HCT116 (cell line): ENCODE results near the gene EPSTI1. TPM values are rescaled to one million over a fixed set of nuclear protein-coding genes. Genes with fewer than 3 reads are reported as not detected.

Experiments
- ATAC-seq: fragments of 200-7000 bp; cut with Tn5 transposase; 2 replicates; pipeline ENCODE4 v1.9.1; 2020; ENCODE audit warnings: mild to moderate bottlenecking, moderate library complexity
- BruUV-seq: library from RNA; stranded (reverse); fragments of 400-500 nt; replicated peaks from 2 replicates; lab custom pipeline; 2021; lab: Mats Ljungman, UMichigan
- CTCF ChIA-PET: fragments of 300-600 bp; sonication (Branson Sonifier 250); formaldehyde crosslinking; loops from one replicate; lab custom pipeline; 2021; ENCODE audit warnings: antibody characterized with exemption; lab: Charles Lee
- POLR2A ChIA-PET: fragments of 300-600, 350-600 bp; sonication (Branson Sonifier 250); formaldehyde crosslinking; loops from one replicate; lab custom pipeline; 2021; ENCODE audit warnings: antibody characterized with exemption; lab: Charles Lee
- RAD21 ChIA-PET, 2 experiments: fragments of 300-600 bp; sonication (Branson Sonifier 250); formaldehyde crosslinking; loops; one replicate each; lab custom pipeline; 2023; ENCODE audit warnings: low total read pairs in 2 of 2; ENCODE audit not compliant: uncharacterized antibody in 2 of 2, unreplicated experiment in 2 of 2, low non-redundant PET in 1 of 2; lab: Charles Lee
- DNase-seq: peaks from one replicate; pipeline ENCODE4 v3.0.0-alpha.2; 2010; ENCODE audit warnings: low read depth, low spot score
- H2AFZ ChIP-seq: fragments of 200-600 bp; shearing (Covaris generic), sonication (generic); 2 replicates; pipeline ENCODE4 v1.6.1; 2017; ENCODE audit warnings: low read depth, mixed run types, mixed read lengths, antibody characterized with exemption, low read length; ENCODE audit not compliant: poor library complexity, severe bottlenecking
- H3K27ac ChIP-seq: 2 replicates; pipeline ENCODE4 v1.5.1; 2012; ENCODE audit warnings: low read depth, low read length
- H3K27me3 ChIP-seq: fragments of 200-600 bp; sonication (generic); 2 replicates; pipeline ENCODE4 v1.6.1; 2016; ENCODE audit warnings: mixed run types, low read length, mixed read lengths; ENCODE audit not compliant: insufficient read depth
- H3K36me3 ChIP-seq, 2 experiments: fragments of 200-500 bp in 1 of 2; fragments of 200-600 bp in 1 of 2; sonication (Bioruptor generic) in 1 of 2; sonication (generic) in 1 of 2; 2 replicates each; pipeline versions ENCODE4 v1.5.1 to v1.6.1; 2014 to 2016; ENCODE audit warnings: low read length in 2 of 2, inconsistent platforms in 1 of 2, mixed read lengths in 1 of 2, mixed run types in 1 of 2; ENCODE audit not compliant: insufficient read depth in 2 of 2, control insufficient read depth in 1 of 2
- H3K4me1 ChIP-seq, 2 experiments: fragments of 200-600 bp in 1 of 2; sonication (generic) in 1 of 2; 2 replicates each; pipeline versions ENCODE4 v1.5.1 to v1.6.1; 2012 to 2017; ENCODE audit warnings: low read length in 2 of 2, inconsistent platforms in 1 of 2, mild to moderate bottlenecking in 1 of 2, mixed read lengths in 1 of 2, mixed run types in 1 of 2, moderate library complexity in 1 of 2; ENCODE audit not compliant: insufficient read depth in 2 of 2, control insufficient read depth in 1 of 2
- H3K4me2 ChIP-seq: fragments of 200-600 bp; sonication (generic); 2 replicates; pipeline ENCODE4 v1.6.1; 2017; ENCODE audit warnings: mixed run types, low read length, mixed read lengths
- H3K4me3 ChIP-seq, 2 experiments: fragments of 200-600 bp in 1 of 2; sonication (generic) in 1 of 2; replicated peaks in 1 of 2; 2 replicates each; pipeline ENCODE4 v1.5.1; 2011 to 2016; ENCODE audit warnings: low read length in 2 of 2, control low read depth in 1 of 2, low read depth in 1 of 2, mild to moderate bottlenecking in 1 of 2, mixed read lengths in 1 of 2, mixed run types in 1 of 2
- H3K79me2 ChIP-seq: fragments of 200-600 bp; sonication (generic); 2 replicates; pipeline ENCODE4 v1.6.1; 2017; ENCODE audit warnings: mild to moderate bottlenecking, mixed run types, low read length, moderate library complexity, mixed read lengths; ENCODE audit not compliant: insufficient read depth
- H3K9ac ChIP-seq: fragments of 200-600 bp; sonication (generic); 2 replicates; pipeline ENCODE4 v1.6.1; 2016; ENCODE audit warnings: low read length, mixed read lengths
- H3K9me2 ChIP-seq: fragments of 200-600 bp; sonication (generic), shearing (Covaris generic); 2 replicates; pipeline ENCODE4 v1.6.1; 2017; ENCODE audit warnings: mixed run types, mild to moderate bottlenecking, moderate library complexity; ENCODE audit not compliant: insufficient read depth
- H3K9me3 ChIP-seq, 2 experiments: fragments of 200-500 bp in 1 of 2; fragments of 200-600 bp in 1 of 2; sonication (Bioruptor generic) in 1 of 2; sonication (generic) in 1 of 2; 2 replicates each; pipeline ENCODE4 v1.6.1; 2014 to 2017; ENCODE audit warnings: low read length in 2 of 2, mixed read lengths in 2 of 2, inconsistent platforms in 1 of 2, low read depth in 1 of 2, mild to moderate bottlenecking in 1 of 2, mixed run types in 1 of 2, moderate library complexity in 1 of 2; ENCODE audit not compliant: control insufficient read depth in 1 of 2, insufficient read depth in 1 of 2
- H4K20me1 ChIP-seq: fragments of 200-600 bp; sonication (generic), shearing (Covaris generic); 2 replicates; pipeline ENCODE4 v1.6.1; 2017; ENCODE audit warnings: mixed run types, mild to moderate bottlenecking, moderate library complexity; ENCODE audit not compliant: insufficient read depth
- CEBPB ChIP-seq: IDR thresholded peaks from 2 replicates; pipeline ENCODE4 v1.6.1; 2012; ENCODE audit warnings: low read depth
- CTCF ChIP-seq, 3 experiments: fragments of 200-600 bp in 1 of 3; sonication (generic) in 1 of 3; IDR thresholded peaks in 2 of 3; conservative IDR thresholded peaks in 1 of 3; 2 replicates each; pipeline ENCODE4 v1.5.1; 2012 to 2017; ENCODE audit warnings: low read depth in 2 of 3, low read length in 2 of 3, antibody characterized with exemption in 1 of 3, borderline replicate concordance in 1 of 3, control low read depth in 1 of 3, mild to moderate bottlenecking in 1 of 3, mixed read lengths in 1 of 3, mixed run types in 1 of 3, moderate library complexity in 1 of 3; ENCODE audit not compliant: insufficient read depth in 1 of 3
- EGR1 ChIP-seq: IDR thresholded peaks from 2 replicates; pipeline ENCODE4 v1.6.1; 2012; ENCODE audit warnings: low read depth
- ELF1 ChIP-seq: IDR thresholded peaks from 2 replicates; pipeline ENCODE4 v1.6.1; 2012; ENCODE audit warnings: low read depth, borderline replicate concordance
- EZH2phosphoT487 ChIP-seq: fragments of 200-600 bp; IDR thresholded peaks from 2 replicates; pipeline ENCODE4 v1.6.1; 2018; ENCODE audit warnings: antibody characterized with exemption, borderline replicate concordance
- FOSL1 ChIP-seq: IDR thresholded peaks from 2 replicates; pipeline ENCODE4 v1.6.1; 2012; ENCODE audit warnings: low read depth
- JUND ChIP-seq: IDR thresholded peaks from 2 replicates; pipeline ENCODE4 v1.6.1; 2012
- MAX ChIP-seq: IDR thresholded peaks from 2 replicates; pipeline ENCODE4 v1.6.1; 2012
- POLR2A ChIP-seq: IDR thresholded peaks from 2 replicates; pipeline ENCODE4 v1.7.0; 2011; ENCODE audit warnings: borderline replicate concordance; ENCODE audit not compliant: insufficient read depth, insufficient read length; ENCODE audit errors: extremely low read depth
- POLR2AphosphoS5 ChIP-seq: IDR thresholded peaks from 2 replicates; pipeline ENCODE4 v1.6.1; 2011; ENCODE audit warnings: mild to moderate bottlenecking, low read depth, low read length, moderate library complexity
- RAD21 ChIP-seq: IDR thresholded peaks from 2 replicates; pipeline ENCODE4 v1.6.1; 2012; ENCODE audit warnings: low read depth, mild to moderate bottlenecking
- SIN3A ChIP-seq: IDR thresholded peaks from 2 replicates; pipeline ENCODE4 v1.6.1; 2012; ENCODE audit warnings: low read depth
- SP1 ChIP-seq: IDR thresholded peaks from 2 replicates; pipeline ENCODE4 v1.6.1; 2012; ENCODE audit warnings: low read depth
- ZBTB33 ChIP-seq: IDR thresholded peaks from 2 replicates; pipeline ENCODE4 v1.6.1; 2011; ENCODE audit warnings: mild to moderate bottlenecking, low read length, moderate library complexity; ENCODE audit not compliant: insufficient replicate concordance; ENCODE audit errors: extremely low read depth
- ZFX ChIP-seq: fragments of 450-650 bp; IDR thresholded peaks from 2 replicates; pipeline ENCODE4 v1.6.1; 2017
- intact Hi-C: fragments of 100-400 bp; cut with micrococcal nuclease; formaldehyde crosslinking; loops from 2 replicates; pipeline ENCODE4 v1.10.0; 2022
- total RNA-seq: library from RNA; stranded (reverse); gene quantifications from one replicate; pipeline ENCODE4 v1.2.1, GENCODE V29; 2021; ENCODE audit not compliant: unreplicated experiment

EPSTI1 gene
- total RNA-seq, 1 experiment from 2014 or later, result 0.69 TPM

GRCh38 chr13:42893214-42893671, 98.8 kb downstream of the EPSTI1 start:
- RAD21 ChIA-PET, result no interaction called here
- DNase-seq, result no peak
- no TSS peak for BruUV-seq

GRCh38 chr13:42892760-42893159, 99.3 kb downstream of the EPSTI1 start:
- no peaks in the 10 kb centered on the region for H3K36me3 ChIP-seq
- no peaks in the 10 kb centered on the region; a peak in 1 of 4 replicates for H3K4me1 ChIP-seq
- H3K4me2 ChIP-seq, result no peak overlapping the region
- RAD21 ChIA-PET, result no interaction called here
- DNase-seq, result no peak
- POLR2A ChIA-PET, result no interaction called here
- H3K27me3 ChIP-seq, result peaks cover 4% of the 10 kb centered on the region
- H4K20me1 ChIP-seq, result no peaks in the 10 kb centered on the region
- no peak overlapping the region for H2AFZ ChIP-seq
- TF ChIP-seq CEBPB, result no peak
- no peak for TF ChIP-seq EGR1
- no peak for TF ChIP-seq SIN3A
- no peak for TF ChIP-seq ZBTB33
- no peak for TF ChIP-seq CTCF (IDR thresholded peaks at IDR 0.05 in 2 of 3, conservative IDR thresholded peaks at IDR 0.05 in 1 of 3; ENCODE audit: borderline replicate concordance in 1 of 3, insufficient read depth in 1 of 3, low read depth in 2 of 3, low read length in 2 of 3)
- TF ChIP-seq FOSL1, result no peak
- no peak for TF ChIP-seq RAD21
- ATAC-seq, result no peak
- no peaks in the 10 kb centered on the region for H3K79me2 ChIP-seq
- no peak overlapping the region for H3K9ac ChIP-seq
- intact Hi-C loops, result no loop called here
- no peak overlapping the region for H3K4me3 ChIP-seq
- H3K27ac ChIP-seq, result no peak overlapping the region
- BruUV-seq, result no TSS peak
- no peaks in the 10 kb centered on the region for H3K9me2 ChIP-seq
- CTCF ChIA-PET, result no interaction called here
- no peaks in the 10 kb centered on the region for H3K9me3 ChIP-seq

More at GRCh38 chr13:42893214-42893671, 98.8 kb downstream of the EPSTI1 start:
- Histone ChIP-seq H3K4me1 (no peaks in the 10 kb centered on the region; a peak in 1 of 4 replicates), H3K4me3 (no peak overlapping the region), H3K9me2 (no peaks in the 10 kb centered on the region), H3K9me3 (no peaks in the 10 kb centered on the region), H3K36me3 (no peaks in the 10 kb centered on the region), H4K20me1 (no peaks in the 10 kb centered on the region), H3K27me3 (peaks cover 4% of the 10 kb centered on the region), H3K27ac (no peak overlapping the region), H3K4me2 (no peak overlapping the region)
- intact Hi-C loops, result no loop called here
- ATAC-seq, result no peak
- POLR2A ChIA-PET, result no interaction called here
- TF ChIP-seq POLR2A (no peak), JUND (no peak), EZH2phosphoT487 (no peak), SP1 (no peak), ELF1 (no peak), POLR2AphosphoS5 (no peak), ZFX (no peak), RAD21 (no peak), EGR1 (no peak), CEBPB (no peak), MAX (no peak)
- TF ChIP-seq, all 23 proteins: peak for 0
- H3K9ac ChIP-seq, result no peak overlapping the region
- H3K79me2 ChIP-seq, result no peaks in the 10 kb centered on the region
- no peak overlapping the region for H2AFZ ChIP-seq
- CTCF ChIA-PET, result no interaction called here
